Subcutaneous adipose tissue (tissue), 4 donors: ENCODE results near the gene IGFN1. TPM values are rescaled to one million over a fixed set of nuclear protein-coding genes. Genes with fewer than 3 reads are reported as not detected.

Experiments
- CTCF ChIP-seq: fragments of 450-650 bp; IDR thresholded peaks from one replicate; pipeline ENCODE4 v1.5.1; 2016; ENCODE audit warnings: low read depth, mild to moderate bottlenecking, control low read depth, antibody characterized with exemption, moderate library complexity
- total RNA-seq, 4 donors: library from RNA; depleted of rRNA; stranded (reverse); fragments of >200 nt; gene quantifications; one replicate each; pipeline ENCODE4 v1.1.0, GENCODE V29; 2016

The IGFN1 gene
- total RNA-seq, 4 donors from 2014 or later: not detected

DNA sequence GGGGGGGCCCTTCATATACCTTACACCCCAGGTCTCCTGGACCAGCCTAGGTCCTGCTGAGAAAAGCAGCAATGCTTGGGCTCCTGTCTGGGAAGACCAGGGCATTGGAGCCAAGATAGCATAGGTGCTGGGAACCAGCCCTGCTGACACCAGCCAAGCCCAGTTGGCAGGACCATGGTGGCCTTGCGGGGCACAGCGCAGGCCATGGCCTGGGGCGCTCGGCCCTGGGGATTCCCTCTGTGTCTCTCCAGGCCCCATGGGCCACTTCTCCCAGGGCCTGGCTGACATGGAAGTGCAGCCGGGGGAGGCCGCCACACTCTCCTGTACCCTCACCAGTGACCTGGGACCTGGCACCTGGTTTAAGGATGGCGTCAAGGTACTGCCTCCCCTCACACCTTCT lies 23.3 kb downstream of the IGFN1 start:
- no peak for TF ChIP-seq CTCF

- TF ChIP-seq CTCF: no peak
Measured at GRCh38 chr1:201214461-201214860, 23.8 kb downstream of the IGFN1 start.

GRCh38 chr1:201214886-201215285 lies 24.3 kb downstream of the IGFN1 start:
- TF ChIP-seq CTCF: no peak

- TF ChIP-seq CTCF: no peak
Measured at GRCh38 chr1:201215531-201216357, 25.1 kb downstream of the IGFN1 start.

GRCh38 chr1:201216395-201217085 lies 25.9 kb downstream of the IGFN1 start:
- TF ChIP-seq CTCF: no peak

GRCh38 chr1:201217146-201217545 lies 26.5 kb downstream of the IGFN1 start:
- TF ChIP-seq CTCF: no peak

GRCh38 chr1:201217851-201218250 lies 27.2 kb downstream of the IGFN1 start:
- TF ChIP-seq CTCF: no peak
